ENCODE measurements around the gene MRPL41. TPM values are rescaled to one million over a fixed set of nuclear protein-coding genes. Genes with fewer than 3 reads are reported as not detected.
"Not testable (repeated sequence)": the region's sequence is repeated elsewhere in the genome, so short reads cannot be mapped to it uniquely, and the experiment has no call there.

Gene MRPL41
- total and polyA plus RNA-seq, 11 donors, result 118 to 847 (median 196) TPM

- no peak for TF ChIP-seq POLR2A (IDR thresholded peaks at IDR 0.05)
- TF ChIP-seq CTCF (IDR thresholded peaks at IDR 0.05), result peak; percentile 32 to 74 (median 58)
- H3K9me3 ChIP-seq, result no peaks in the 10 kb centered on the region
- H3K36me3 ChIP-seq, result peaks cover 0 to 13% (median 2%) of the 10 kb centered on the region in 9 donors
- intact Hi-C loops (cut with DNase I), result no loop called here
- H3K4me3 ChIP-seq, result no peak overlapping the region
- no peak overlapping the region for H3K27ac ChIP-seq
- ATAC-seq, result peak in 3 of 4 donors; percentile 60 to 72 (median 68)
- peak in 1 of 5 donors; percentile 21 for DNase-seq
- 58 to 66% (median 63%) methylated on average over 18 to 19 of the region's 19 CpGs for WGBS, 4 donors
- no peaks in the 10 kb centered on the region for H3K27me3 ChIP-seq
- H3K4me1 ChIP-seq, result peaks cover 0 to 10% (median 6%) of the 10 kb centered on the region in 12 donors
These were observed 17.2 kb upstream of the MRPL41 start for GRCh38 chr9:137534256-137535119.

- no peak for TF ChIP-seq POLR2A (IDR thresholded peaks at IDR 0.05)
- TF ChIP-seq CTCF (IDR thresholded peaks at IDR 0.05), result no peak
- peaks cover 0 to 18% (median 3%) of the 10 kb centered on the region in 9 donors for H3K36me3 ChIP-seq
- no peak overlapping the region for H3K4me3 ChIP-seq
- no peaks in the 10 kb centered on the region for H3K27me3 ChIP-seq
- no peak for ATAC-seq
- peaks cover 0 to 10% (median 6%) of the 10 kb centered on the region in 12 donors for H3K4me1 ChIP-seq
- no peak for DNase-seq
- H3K27ac ChIP-seq, result no peak overlapping the region
- H3K9me3 ChIP-seq, result no peaks in the 10 kb centered on the region
- intact Hi-C loops (cut with DNase I), result no loop called here
These were observed 16.6 kb upstream of the MRPL41 start for GRCh38 chr9:137535120-137535428.

GRCh38 chr9:137536594-137537131 is 15.0 kb upstream of the MRPL41 start:
- WGBS, 4 donors, result 53 to 64% (median 59%) methylated on average over 16 of the region's 16 CpGs
- H3K27ac ChIP-seq; H3K4me1 ChIP-seq; intact Hi-C loops (cut with DNase I); H3K9me3 ChIP-seq; H3K4me3 ChIP-seq; DNase-seq; H3K27me3 ChIP-seq; ATAC-seq: not testable (repeated sequence)
- H3K36me3 ChIP-seq, result peaks cover 0 to 20% (median 9%) of the 10 kb centered on the region in 9 donors

- Histone ChIP-seq H3K4me3 (no peak overlapping the region), H3K27ac (no peak overlapping the region), H3K27me3 (no peaks in the 10 kb centered on the region), H3K36me3 (peaks cover 0 to 34% (median 13%) of the 10 kb centered on the region in 9 donors), H3K4me1 (peaks cover 0 to 10% (median 6%) of the 10 kb centered on the region in 12 donors), H3K9me3 (no peaks in the 10 kb centered on the region)
- TF ChIP-seq CTCF (IDR thresholded peaks at IDR 0.05) (no peak), POLR2A (IDR thresholded peaks at IDR 0.05) (no peak)
- intact Hi-C loops (cut with DNase I), result no loop called here
- WGBS, 4 donors, result 94 to 97% (median 96%) methylated on average over 6 to 16 of the region's 16 CpGs
- DNase-seq (no peak), ATAC-seq (peak in 1 of 4 donors; percentile 16)
These were observed 13.6 kb upstream of the MRPL41 start for GRCh38 chr9:137538058-137538457.
